ENCODE measurements around the gene CTIF. TPM values are rescaled to one million over a fixed set of nuclear protein-coding genes. Genes with fewer than 3 reads are reported as not detected.

Gene CTIF
- total RNA-seq, 1 experiment from 2014 or later, result 26.5 TPM

GRCh38 chr18:48707636-48708296 lies 168.9 kb downstream of the CTIF start:
- Histone ChIP-seq H3K36me3 (ENCODE audit: control insufficient read depth, insufficient read depth, low read length) (no peaks in the 10 kb centered on the region), H3K27ac (ENCODE audit: low read length) (no peak overlapping the region), H3K9me3 (ENCODE audit: control insufficient read depth, insufficient read depth, low read depth, low read length) (no peaks in the 10 kb centered on the region), H3K4me1 (ENCODE audit: control insufficient read depth, insufficient read depth, low read length) (no peaks in the 10 kb centered on the region), H3K27me3 (ENCODE audit: control insufficient read depth, insufficient read depth, low read length) (no peaks in the 10 kb centered on the region), H3K4me3 (ENCODE audit: low read depth in 2 of 2, low read length in 2 of 2) (no peak overlapping the region)
- POLR2A ChIA-PET, result no interaction called here
- intact Hi-C loops (cut with micrococcal nuclease; ENCODE audit: unreplicated experiment), result no loop called here
- no peak for ATAC-seq
- DNase-seq (ENCODE audit: low read depth, low spot score), result no peak
- CTCF ChIA-PET, result no interaction called here
- in situ Hi-C loops (cut with HindIII; ENCODE audit: low pct_unique_long_range_greater_than_20kb, low sequenced_read_pairs), result no loop called here
- TF ChIP-seq SIN3A (IDR thresholded peaks at IDR 0.05; ENCODE audit: borderline replicate concordance, insufficient read depth, low read depth, low read length) (no peak), CTCF (IDR thresholded peaks at IDR 0.05) (no peak), TCF7L2 (IDR thresholded peaks at IDR 0.05; ENCODE audit: low read depth, low read length) (no peak), REST (IDR thresholded peaks at IDR 0.05; ENCODE audit: insufficient read depth in 1 of 2, low read depth in 2 of 2, low read length in 1 of 2) (no peak), POLR2AphosphoS5 (IDR thresholded peaks at IDR 0.05; ENCODE audit: low read depth, low read length) (no peak)
- BruUV-seq (replicated peaks), result no TSS peak

- CTCF ChIA-PET, result no interaction called here
Measured at GRCh38 chr18:48708807-48709206, 170.0 kb downstream of the CTIF start.

More at GRCh38 chr18:48708807-48709206, 170.0 kb downstream of the CTIF start:
- ATAC-seq, result no peak
- DNase-seq (ENCODE audit: low read depth, low spot score), result no peak
- in situ Hi-C loops (cut with HindIII; ENCODE audit: low pct_unique_long_range_greater_than_20kb, low sequenced_read_pairs), result no loop called here
- BruUV-seq (replicated peaks), result no TSS peak
- TF ChIP-seq CTCF (IDR thresholded peaks at IDR 0.05), result no peak
- TF ChIP-seq TCF7L2 (IDR thresholded peaks at IDR 0.05; ENCODE audit: low read depth, low read length), result no peak
- no peak for TF ChIP-seq POLR2AphosphoS5 (IDR thresholded peaks at IDR 0.05; ENCODE audit: low read depth, low read length)
- no peak for TF ChIP-seq REST (IDR thresholded peaks at IDR 0.05; ENCODE audit: insufficient read depth in 1 of 2, low read depth in 2 of 2, low read length in 1 of 2)
- TF ChIP-seq SIN3A (IDR thresholded peaks at IDR 0.05; ENCODE audit: borderline replicate concordance, insufficient read depth, low read depth, low read length), result no peak
- POLR2A ChIA-PET, result no interaction called here
- Histone ChIP-seq H3K4me1 (ENCODE audit: control insufficient read depth, insufficient read depth, low read length) (no peaks in the 10 kb centered on the region), H3K4me3 (ENCODE audit: low read depth in 2 of 2, low read length in 2 of 2) (no peak overlapping the region), H3K27me3 (ENCODE audit: control insufficient read depth, insufficient read depth, low read length) (no peaks in the 10 kb centered on the region), H3K27ac (ENCODE audit: low read length) (no peak overlapping the region), H3K36me3 (ENCODE audit: control insufficient read depth, insufficient read depth, low read length) (no peaks in the 10 kb centered on the region), H3K9me3 (ENCODE audit: control insufficient read depth, insufficient read depth, low read depth, low read length) (no peaks in the 10 kb centered on the region)
- intact Hi-C loops (cut with micrococcal nuclease; ENCODE audit: unreplicated experiment), result no loop called here
